GM21723 (cell line): ENCODE results near the gene HOXB3.

Experiments
- ATAC-seq: cut with Tn5 transposase; IDR thresholded peaks from one replicate; pipeline ENCODE4 v1.9.1; 2021; ENCODE audit warnings: mild to moderate bottlenecking, moderate library complexity; ENCODE audit not compliant: unreplicated experiment

HOXB3 gene

GRCh38 chr17:48613862-48614694 lies 24.0 kb upstream of the HOXB3 start:
- ATAC-seq: no peak

GRCh38 chr17:48612854-48613691 lies 23.0 kb upstream of the HOXB3 start:
- no peak for ATAC-seq

- ATAC-seq: no peak
Observed at GRCh38 chr17:48612456-48612853, 22.4 kb upstream of the HOXB3 start.

- ATAC-seq: no peak
Observed at GRCh38 chr17:48611681-48612455, 21.8 kb upstream of the HOXB3 start.

- ATAC-seq: no peak
Observed at GRCh38 chr17:48611213-48611612, 21.2 kb upstream of the HOXB3 start.

GRCh38 chr17:48610282-48611211 lies 20.5 kb upstream of the HOXB3 start, which contains the start of gene HOXB7:
Gene HOXB7 (minus strand): TSS chr17:48611017. CDS start chr17:48610918, 99 bp downstream.
- no peak for ATAC-seq

- ATAC-seq: no peak
Observed at GRCh38 chr17:48609759-48610281, 19.8 kb upstream of the HOXB3 start.

GRCh38 chr17:48609033-48609432 lies 19.0 kb upstream of the HOXB3 start:
- no peak for ATAC-seq

GRCh38 chr17:48608494-48608834 lies 18.4 kb upstream of the HOXB3 start:
- ATAC-seq: no peak

- no peak for ATAC-seq
Observed at GRCh38 chr17:48606892-48607614, 17.0 kb upstream of the HOXB3 start.

GRCh38 chr17:48605991-48606891 lies 16.2 kb upstream of the HOXB3 start:
- no peak for ATAC-seq

- ATAC-seq: no peak
Observed at GRCh38 chr17:48605409-48605919, 15.4 kb upstream of the HOXB3 start.

GRCh38 chr17:48604770-48605329 lies 14.8 kb upstream of the HOXB3 start, which contains the start of gene HOXB6:
Gene HOXB6 (minus strand): TSS chr17:48604986. CDS start chr17:48598150, 6,836 bp downstream.
- ATAC-seq: no peak

GRCh38 chr17:48603959-48604769 lies 14.1 kb upstream of the HOXB3 start:
- ATAC-seq: no peak

GRCh38 chr17:48601539-48602425 lies 11.7 kb upstream of the HOXB3 start:
- ATAC-seq: no peak

GRCh38 chr17:48601207-48601538 lies 11.1 kb upstream of the HOXB3 start:
- no peak for ATAC-seq
